Adrenal gland (tissue), 12 donors: ENCODE data around the gene ZNF765. TPM values are rescaled to one million over a fixed set of nuclear protein-coding genes. Genes with fewer than 3 reads are reported as not detected.
"Not testable (repeated sequence)": the region's sequence is repeated elsewhere in the genome, so short reads cannot be mapped to it uniquely, and the experiment has no call there.

Experiments used
- DNase-seq, 7 donors: peaks; one replicate each; pipeline ENCODE4 v3.0.0-alpha.2; 2019 to 2020
- H3K27ac ChIP-seq, 5 donors: fragments of 200-600 bp; sonication (generic) in 4 of 5; 1 replicate in 3 of 5; 2 replicates in 2 of 5; pipeline versions ENCODE4 v1.5.1 to v1.8.0; 2016 to 2020; ENCODE audit warnings: mild to moderate bottlenecking in 1 of 5
- H3K27me3 ChIP-seq: fragments of 200-600 bp; 2 replicates; pipeline ENCODE4 v1.8.0; 2021
- H3K36me3 ChIP-seq, 2 donors: fragments of 200-600 bp; replicated peaks in 1 of 2; 1 replicate in 1 of 2; 2 replicates in 1 of 2; pipeline versions ENCODE4 v1.5.1 to v1.8.0; 2018 to 2022
- H3K4me1 ChIP-seq, 2 donors: fragments of 200-600 bp; replicated peaks in 1 of 2; 1 replicate in 1 of 2; 2 replicates in 1 of 2; pipeline versions ENCODE4 v1.5.1 to v1.8.0; 2018 to 2021
- H3K4me3 ChIP-seq, 4 donors: fragments of 200-600 bp; sonication (generic) in 3 of 4; one replicate each; pipeline ENCODE4 v1.5.1; 2016 to 2018
- H3K9me3 ChIP-seq, 3 donors: fragments of 200-600 bp; sonication (generic) in 1 of 3; replicated peaks in 1 of 3; 1 replicate in 2 of 3; 2 replicates in 1 of 3; pipeline versions ENCODE4 v1.5.1 to v1.8.0; 2016 to 2021
- POLR2A ChIP-seq, 2 donors: fragments of 450-650 bp; IDR thresholded peaks; one replicate each; pipeline ENCODE4 v1.6.1; 2017; ENCODE audit warnings: antibody characterized with exemption in 2 of 2, mild to moderate bottlenecking in 2 of 2, moderate library complexity in 1 of 2
- WGBS, 4 donors: extraction: QIAGEN DNeasy Blood & Tissue Kit in 2 of 4; methylation state at CpG; one replicate each; pipeline versions ENCODE4 v1.1.5 to v1.1.7; 2013 to 2017; 5-methylcytosine and 5-hydroxymethylcytosine counted together
- intact Hi-C, 2 donors: fragments of 100-400 bp; cut with DNase I; formaldehyde crosslinking; loops; one replicate each; pipeline versions ENCODE4 v1.14.1 to v1.15.0; 2022 to 2023
- polyA plus RNA-seq, 3 donors: library from polyadenylated mRNA; stranded (reverse); fragments of 200-250 nt in 2 of 3; fragments of 350-450 nt in 1 of 3; fragmentation: Illumina TruSeq in 1 of 3; extraction: RNeasy Lipid Tissue Mini Kit (QIAGEN cat#74804) in 1 of 3; gene quantifications; one replicate each; pipeline ENCODE4 v1.2.3, GENCODE V29; 2013 to 2014
- total RNA-seq, 9 donors: library from RNA; depleted of rRNA in 4 of 9; stranded (reverse); fragments of >200 nt in 4 of 9; fragments of 120-200 nt in 1 of 9; fragmentation: NEBNext Ultra II Directional in 1 of 9; extraction: Animal tissue kit (Norgen Biotek cat#: 25700) in 1 of 9; gene quantifications; one replicate each; pipeline versions ENCODE4 v1.1.0 to v1.2.4, GENCODE V29; 2013 to 2023
- TF ChIP-seq, protein P1 (sequence below), 6 experiments: fragments of 450-650 bp in 4 of 6; fragments of 200-600 bp in 2 of 6; sonication (generic) in 1 of 6; IDR thresholded peaks; 1 replicate in 5 of 6; 2 replicates in 1 of 6; pipeline versions ENCODE4 v1.5.1 to v1.8.0; 2016 to 2021; ENCODE audit warnings: antibody characterized with exemption in 6 of 6, mild to moderate bottlenecking in 2 of 6, moderate library complexity in 1 of 6
- donor health status: healthy with polysubstance abuse.
- donor health status: Bipolar disorder and iron deficiency.
- donor health status: DM: yes; HTN: yes; CAD: no.
- donor health status: DM: no; HTN: no; CAD: no.
- donor health status: DM: no; HTN: no; CAD: no.
- donor health status: DM: yes; HTN: yes; CAD: no.

Gene ZNF765
- total and polyA plus RNA-seq, 12 donors, result 4.3 to 24.0 (median 14.5) TPM

DNA sequence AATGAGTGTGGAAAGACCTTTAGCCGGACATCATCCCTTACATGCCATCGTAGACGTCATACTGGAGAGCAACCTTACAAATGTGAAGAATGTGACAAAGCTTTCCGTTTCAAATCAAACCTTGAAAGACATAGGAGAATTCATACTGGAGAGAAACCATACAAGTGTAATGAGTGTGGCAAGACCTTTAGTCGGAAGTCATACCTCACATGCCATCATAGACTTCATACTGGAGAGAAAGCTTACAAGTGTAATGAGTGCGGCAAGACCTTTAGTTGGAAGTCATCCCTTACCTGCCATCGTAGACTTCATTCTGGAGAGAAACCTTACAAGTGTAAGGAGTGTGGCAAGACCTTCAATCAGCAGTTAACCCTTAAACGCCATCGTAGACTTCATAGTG lies 60.9 kb downstream of the ZNF765 start:
- intact Hi-C loops, result no loop called here
- no peak overlapping the region for H3K4me3 ChIP-seq
- no peaks in the 10 kb centered on the region for H3K4me1 ChIP-seq
- DNase-seq, result no peak
- peaks cover 0 to 37% of the 10 kb centered on the region in 2 donors for H3K36me3 ChIP-seq
- WGBS, 4 donors, result 86 to 90% (median 88%) methylated on average over 9 of the region's 9 CpGs
- peaks cover 0 to 30% (median 0%) of the 10 kb centered on the region in 3 donors for H3K9me3 ChIP-seq
- no peak for TF ChIP-seq POLR2A (IDR thresholded peaks at IDR 0.05)
- TF ChIP-seq, protein P1, sequence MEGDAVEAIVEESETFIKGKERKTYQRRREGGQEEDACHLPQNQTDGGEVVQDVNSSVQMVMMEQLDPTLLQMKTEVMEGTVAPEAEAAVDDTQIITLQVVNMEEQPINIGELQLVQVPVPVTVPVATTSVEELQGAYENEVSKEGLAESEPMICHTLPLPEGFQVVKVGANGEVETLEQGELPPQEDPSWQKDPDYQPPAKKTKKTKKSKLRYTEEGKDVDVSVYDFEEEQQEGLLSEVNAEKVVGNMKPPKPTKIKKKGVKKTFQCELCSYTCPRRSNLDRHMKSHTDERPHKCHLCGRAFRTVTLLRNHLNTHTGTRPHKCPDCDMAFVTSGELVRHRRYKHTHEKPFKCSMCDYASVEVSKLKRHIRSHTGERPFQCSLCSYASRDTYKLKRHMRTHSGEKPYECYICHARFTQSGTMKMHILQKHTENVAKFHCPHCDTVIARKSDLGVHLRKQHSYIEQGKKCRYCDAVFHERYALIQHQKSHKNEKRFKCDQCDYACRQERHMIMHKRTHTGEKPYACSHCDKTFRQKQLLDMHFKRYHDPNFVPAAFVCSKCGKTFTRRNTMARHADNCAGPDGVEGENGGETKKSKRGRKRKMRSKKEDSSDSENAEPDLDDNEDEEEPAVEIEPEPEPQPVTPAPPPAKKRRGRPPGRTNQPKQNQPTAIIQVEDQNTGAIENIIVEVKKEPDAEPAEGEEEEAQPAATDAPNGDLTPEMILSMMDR (IDR thresholded peaks at IDR 0.05), result no peak
- H3K27ac ChIP-seq, result no peak overlapping the region
- H3K27me3 ChIP-seq, result no peaks in the 10 kb centered on the region

DNA sequence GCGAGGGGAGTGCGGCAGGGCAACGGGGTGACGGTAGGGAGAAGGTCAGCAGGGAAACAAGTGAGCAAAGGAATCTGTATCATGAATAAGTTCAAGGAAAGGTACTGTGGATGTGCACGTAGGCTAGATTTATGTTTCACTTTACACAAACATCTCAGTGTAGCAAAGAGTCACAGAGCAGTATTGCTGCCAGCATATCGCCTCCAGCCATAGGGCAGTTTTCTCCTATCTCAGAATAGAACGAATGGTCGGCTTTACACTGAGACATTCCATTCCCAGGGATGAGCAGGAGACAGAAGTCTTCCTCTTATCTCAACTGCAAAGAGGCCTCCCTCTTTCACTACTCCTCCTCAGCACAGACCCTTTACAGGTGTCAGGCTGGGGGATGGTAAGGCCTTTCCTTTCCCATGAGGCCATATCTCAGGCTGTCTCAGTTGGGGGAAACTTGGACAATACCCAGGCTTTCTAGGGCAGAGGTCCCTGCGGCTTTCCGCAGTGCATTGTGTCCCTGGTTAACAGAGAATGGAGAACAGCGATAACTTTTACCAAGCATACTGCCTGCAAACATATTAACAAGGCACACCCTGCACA lies 65.3 kb downstream of the ZNF765 start:
- H3K4me1 ChIP-seq, intact Hi-C loops, H3K27me3 ChIP-seq, H3K27ac ChIP-seq, DNase-seq, H3K4me3 ChIP-seq, H3K36me3 ChIP-seq: not testable (repeated sequence)
- 47 to 58% (median 54%) methylated on average over 10 to 11 of the region's 11 CpGs for WGBS, 4 donors
- peaks cover 0 to 30% (median 0%) of the 10 kb centered on the region in 3 donors for H3K9me3 ChIP-seq

DNA sequence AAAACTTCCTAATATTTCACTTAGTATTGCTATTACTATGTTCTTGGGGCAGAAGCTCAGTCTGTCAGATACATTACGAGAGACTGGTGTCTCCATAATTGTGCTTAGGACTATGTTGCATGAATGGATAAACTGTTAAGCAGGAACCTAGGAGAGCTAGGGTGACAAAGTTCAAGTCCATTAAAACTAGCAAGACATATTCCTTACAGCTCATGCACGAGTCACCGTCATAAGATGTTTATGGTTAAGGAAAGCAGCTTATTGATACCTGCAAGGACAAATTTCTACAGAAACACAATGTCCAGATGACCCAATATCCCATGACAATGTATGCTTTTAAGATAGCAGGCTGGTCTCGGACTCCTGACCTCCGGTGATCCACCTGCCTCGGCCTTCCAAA lies 66.9 kb downstream of the ZNF765 start:
- Histone ChIP-seq H3K9me3 (peaks cover 0 to 19% (median 0%) of the 10 kb centered on the region in 3 donors), H3K36me3 (no peaks in the 10 kb centered on the region), H3K27ac (no peak overlapping the region), H3K4me3 (no peak overlapping the region), H3K4me1 (peaks cover 0 to 3% of the 10 kb centered on the region in 2 donors), H3K27me3 (no peaks in the 10 kb centered on the region)
- no peak for TF ChIP-seq POLR2A (IDR thresholded peaks at IDR 0.05)
- TF ChIP-seq, protein P1 (IDR thresholded peaks at IDR 0.05), result no peak
- intact Hi-C loops, result no loop called here
- no peak for DNase-seq
- WGBS, 4 donors, result 85 to 95% (median 93%) methylated on average over 6 of the region's 6 CpGs

DNA sequence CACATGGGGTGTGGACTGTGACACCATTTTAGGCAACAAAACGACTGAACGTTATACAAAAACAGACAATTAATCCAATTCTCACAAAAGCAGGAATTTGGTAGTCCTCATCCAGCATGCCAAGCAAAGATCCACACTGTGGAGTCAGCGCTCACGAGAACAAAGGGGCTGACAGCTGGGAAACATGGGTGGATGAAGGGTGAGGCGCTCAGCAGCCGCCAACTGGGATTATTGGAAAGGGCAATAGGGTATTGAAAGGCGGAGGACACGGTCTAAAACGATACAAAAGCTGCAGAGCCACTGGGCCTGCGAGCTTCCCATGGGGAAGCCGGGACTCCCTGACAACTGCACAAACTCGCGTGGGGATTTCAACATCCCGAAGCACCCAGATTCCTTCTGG lies 67.9 kb downstream of the ZNF765 start:
- 45 to 53% (median 48%) methylated on average over 14 of the region's 14 CpGs for WGBS, 4 donors
- peaks cover 0 to 9% (median 0%) of the 10 kb centered on the region in 3 donors for H3K9me3 ChIP-seq
- no peak for DNase-seq
- intact Hi-C loops, result no loop called here
- H3K4me3 ChIP-seq, result no peak overlapping the region
- TF ChIP-seq, protein P1 (IDR thresholded peaks at IDR 0.05), result no peak
- no peak for TF ChIP-seq POLR2A (IDR thresholded peaks at IDR 0.05)
- H3K27me3 ChIP-seq, result no peaks in the 10 kb centered on the region
- H3K27ac ChIP-seq, result peak overlapping the region in 1 of 5 donors; percentile 61
- H3K4me1 ChIP-seq, result peaks cover 0 to 7% of the 10 kb centered on the region in 2 donors
- H3K36me3 ChIP-seq, result no peaks in the 10 kb centered on the region

DNA sequence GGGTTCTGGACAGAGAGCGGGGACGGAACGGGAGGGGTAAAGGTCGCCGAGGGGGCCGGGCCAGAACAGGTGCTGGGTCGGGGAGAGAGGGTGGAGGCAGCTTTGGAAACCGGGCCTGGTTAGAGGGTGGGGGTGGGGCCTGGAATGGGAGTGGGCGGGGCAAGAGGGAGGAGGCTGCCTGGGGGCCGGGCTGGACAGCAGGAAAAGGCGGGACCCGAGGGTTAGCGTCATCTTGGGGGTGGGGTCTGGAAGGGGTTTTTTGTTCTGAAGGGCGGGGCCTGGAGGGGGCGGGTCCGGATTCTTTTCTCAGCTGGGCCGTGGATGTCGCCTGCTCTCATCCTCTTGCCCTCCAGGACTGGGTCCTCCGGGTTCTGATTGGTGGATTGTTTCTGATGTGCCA lies 68.3 kb downstream of the ZNF765 start:
- Histone ChIP-seq H3K4me3 (no peak overlapping the region), H3K27me3 (no peaks in the 10 kb centered on the region), H3K36me3 (no peaks in the 10 kb centered on the region), H3K27ac (peak overlapping the region in 1 of 5 donors; percentile 61), H3K4me1 (peaks cover 0 to 9% of the 10 kb centered on the region in 2 donors), H3K9me3 (peaks cover 0 to 5% (median 0%) of the 10 kb centered on the region in 3 donors)
- 6 to 11% (median 8%) methylated on average over 14 to 19 of the region's 19 CpGs for WGBS, 4 donors
- TF ChIP-seq POLR2A (IDR thresholded peaks at IDR 0.05), result no peak
- TF ChIP-seq, protein P1 (IDR thresholded peaks at IDR 0.05), result no peak
- DNase-seq, result peak; percentile 46 to 83 (median 63)
- intact Hi-C loops, result no loop called here
